ENCODE measurements around the gene CACNA1C.

DNA sequence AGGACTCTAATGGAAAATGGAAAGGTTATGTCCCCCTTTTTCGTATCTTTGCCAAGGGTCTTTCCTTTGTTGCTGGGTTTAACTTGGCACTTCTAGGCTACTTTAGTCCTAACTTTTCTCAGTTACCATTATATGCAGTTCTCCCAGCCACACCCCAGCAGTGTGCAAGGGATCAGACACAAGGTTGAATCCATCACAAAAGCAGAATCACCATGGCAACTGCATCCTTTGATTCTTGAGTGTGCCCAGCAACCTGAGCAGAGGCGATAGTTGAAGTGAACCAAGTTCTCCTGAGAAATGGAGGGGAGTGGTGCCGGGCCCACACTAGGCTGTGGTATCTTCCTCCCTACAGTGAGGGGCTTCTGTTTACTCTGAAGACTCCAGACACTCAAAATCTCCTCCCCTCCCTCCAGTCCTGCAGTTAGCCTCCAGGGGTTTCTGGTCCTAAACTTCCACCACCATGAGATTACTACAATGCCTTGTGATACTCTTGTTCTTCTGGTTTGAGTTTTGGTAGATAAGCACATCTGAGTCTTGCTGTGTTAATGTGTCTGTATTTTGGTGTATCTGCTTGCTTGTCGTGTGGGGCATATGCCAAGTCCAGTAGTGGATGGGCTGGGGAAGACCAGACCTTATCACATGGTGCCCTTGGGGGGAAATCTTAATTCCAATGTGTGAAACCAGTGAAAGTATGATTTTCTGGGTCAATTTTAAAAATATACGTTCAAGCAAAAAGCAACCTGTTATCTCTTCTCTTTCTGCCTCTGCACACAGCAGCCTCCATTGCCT is 183.9 kb downstream of the CACNA1C start:
- TF ChIP-seq POLR2A (IDR thresholded peaks at IDR 0.05): no peak
- TF ChIP-seq, protein P1, sequence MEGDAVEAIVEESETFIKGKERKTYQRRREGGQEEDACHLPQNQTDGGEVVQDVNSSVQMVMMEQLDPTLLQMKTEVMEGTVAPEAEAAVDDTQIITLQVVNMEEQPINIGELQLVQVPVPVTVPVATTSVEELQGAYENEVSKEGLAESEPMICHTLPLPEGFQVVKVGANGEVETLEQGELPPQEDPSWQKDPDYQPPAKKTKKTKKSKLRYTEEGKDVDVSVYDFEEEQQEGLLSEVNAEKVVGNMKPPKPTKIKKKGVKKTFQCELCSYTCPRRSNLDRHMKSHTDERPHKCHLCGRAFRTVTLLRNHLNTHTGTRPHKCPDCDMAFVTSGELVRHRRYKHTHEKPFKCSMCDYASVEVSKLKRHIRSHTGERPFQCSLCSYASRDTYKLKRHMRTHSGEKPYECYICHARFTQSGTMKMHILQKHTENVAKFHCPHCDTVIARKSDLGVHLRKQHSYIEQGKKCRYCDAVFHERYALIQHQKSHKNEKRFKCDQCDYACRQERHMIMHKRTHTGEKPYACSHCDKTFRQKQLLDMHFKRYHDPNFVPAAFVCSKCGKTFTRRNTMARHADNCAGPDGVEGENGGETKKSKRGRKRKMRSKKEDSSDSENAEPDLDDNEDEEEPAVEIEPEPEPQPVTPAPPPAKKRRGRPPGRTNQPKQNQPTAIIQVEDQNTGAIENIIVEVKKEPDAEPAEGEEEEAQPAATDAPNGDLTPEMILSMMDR (IDR thresholded peaks at IDR 0.05): no peak
